CD4-positive, alpha-beta T cell treated with Interleukin-4 for 1 hour (primary cell): Measurements from ENCODE around the gene ULBP2.
"Not testable (repeated sequence)": the region's sequence is repeated elsewhere in the genome, so short reads cannot be mapped to it uniquely, and the experiment has no call there.

Experiments used
- DNase-seq, 2 donors: peaks; one replicate each; pipeline ENCODE4 v3.0.0-alpha.2; 2020 to 2022

Gene ULBP2

GRCh38 chr6:149909701-149910470, 31.9 kb upstream of the ULBP2 start:
- no peak for DNase-seq

GRCh38 chr6:149910721-149911151, 31.1 kb upstream of the ULBP2 start:
- DNase-seq, result no peak

GRCh38 chr6:149912680-149913079, 29.1 kb upstream of the ULBP2 start:
- not testable (repeated sequence) for DNase-seq

- no peak for DNase-seq
Observed at GRCh38 chr6:149913085-149913484, 28.7 kb upstream of the ULBP2 start.

GRCh38 chr6:149913540-149914240, 28.1 kb upstream of the ULBP2 start:
- no peak for DNase-seq

GRCh38 chr6:149915970-149916865, 25.6 kb upstream of the ULBP2 start:
- no peak for DNase-seq

GRCh38 chr6:149917679-149918078, 24.1 kb upstream of the ULBP2 start:
- no peak for DNase-seq

- no peak for DNase-seq
Observed at GRCh38 chr6:149918151-149918905, 23.5 kb upstream of the ULBP2 start.

GRCh38 chr6:149919126-149919833, 22.5 kb upstream of the ULBP2 start:
- not testable (repeated sequence) for DNase-seq

- no peak for DNase-seq
Observed at GRCh38 chr6:149919834-149920225, 22.0 kb upstream of the ULBP2 start.

GRCh38 chr6:149921361-149921760, 20.5 kb upstream of the ULBP2 start:
- DNase-seq, result no peak

GRCh38 chr6:149922091-149922490, 19.7 kb upstream of the ULBP2 start:
- DNase-seq, result not testable (repeated sequence)

GRCh38 chr6:149922642-149923326, 19.0 kb upstream of the ULBP2 start, which contains the start of gene RAET1G:
Gene RAET1G, minus strand, starts transcription at chr6:149923121. Its CDS starts 111 bp downstream, at chr6:149923010.
- peak; percentile 88 to 90 for DNase-seq

- no peak for DNase-seq
Observed at GRCh38 chr6:149923327-149923986, 18.4 kb upstream of the ULBP2 start.

GRCh38 chr6:149924206-149924932, 17.4 kb upstream of the ULBP2 start:
- no peak for DNase-seq

GRCh38 chr6:149924933-149925252, 16.9 kb upstream of the ULBP2 start:
- DNase-seq, result no peak

- DNase-seq, result no peak
Observed at GRCh38 chr6:149925253-149925973, 16.4 kb upstream of the ULBP2 start.

- DNase-seq, result peak; percentile 68 to 76
Observed at GRCh38 chr6:149925974-149926777, 15.6 kb upstream of the ULBP2 start.
